H9 (cell line): Measurements from ENCODE around the gene APLN. TPM values are rescaled to one million over a fixed set of nuclear protein-coding genes. Genes with fewer than 3 reads are reported as not detected.

ENCODE experiments used
- DNase-seq: peaks from one replicate; pipeline ENCODE4 v3.0.0-alpha.2; 2017
- H2AFZ ChIP-seq: one replicate; pipeline ENCODE4 v1.6.1; 2013; ENCODE audit warnings: mild to moderate bottlenecking, low read length, control low read depth, moderate library complexity
- H2AK5ac ChIP-seq: 2 replicates; pipeline ENCODE4 v1.6.1; 2013; ENCODE audit warnings: low read length, control low read depth, mixed read lengths; ENCODE audit not compliant: insufficient read length
- H2BK120ac ChIP-seq: one replicate; pipeline ENCODE4 v1.6.1; 2013; ENCODE audit warnings: low read depth, mild to moderate bottlenecking, low read length, control low read depth, inconsistent platforms; ENCODE audit not compliant: poor library complexity, severe bottlenecking
- H2BK12ac ChIP-seq: 2 replicates; pipeline ENCODE4 v1.6.1; 2013; ENCODE audit warnings: low read length, control low read depth, mixed read lengths, low read depth; ENCODE audit not compliant: insufficient read length
- H2BK15ac ChIP-seq: 2 replicates; pipeline ENCODE4 v1.6.1; 2013; ENCODE audit warnings: low read depth, low read length, control low read depth
- H2BK20ac ChIP-seq: one replicate; pipeline ENCODE4 v1.6.1; 2013; ENCODE audit warnings: low read depth, mild to moderate bottlenecking, low read length, control low read depth, inconsistent platforms; ENCODE audit not compliant: poor library complexity, severe bottlenecking
- H2BK5ac ChIP-seq: 2 replicates; pipeline ENCODE4 v1.6.1; 2013; ENCODE audit warnings: low read length, control low read depth, mixed read lengths; ENCODE audit not compliant: insufficient read length
- H3K14ac ChIP-seq: 2 replicates; pipeline ENCODE4 v1.6.1; 2013; ENCODE audit warnings: low read length, control low read depth; ENCODE audit not compliant: insufficient read depth
- H3K18ac ChIP-seq: 2 replicates; pipeline ENCODE4 v1.6.1; 2013; ENCODE audit warnings: low read depth, mild to moderate bottlenecking, mixed read lengths, low read length, control low read depth; ENCODE audit not compliant: insufficient read length
- H3K23ac ChIP-seq: 2 replicates; pipeline ENCODE4 v1.6.1; 2013; ENCODE audit warnings: low read length, control low read depth, mixed read lengths, low read depth; ENCODE audit not compliant: insufficient read length
- H3K23me2 ChIP-seq: 2 replicates; pipeline ENCODE4 v1.6.1; 2013; ENCODE audit warnings: low read depth, mild to moderate bottlenecking, mixed read lengths, low read length, control low read depth; ENCODE audit not compliant: insufficient read length, poor library complexity, severe bottlenecking
- H3K27ac ChIP-seq: 2 replicates; pipeline ENCODE4 v1.5.1; 2013; ENCODE audit warnings: low read length, control low read depth, mixed read lengths, low read depth; ENCODE audit not compliant: insufficient read length
- H3K27me3 ChIP-seq: 2 replicates; pipeline ENCODE4 v1.6.1; 2013; ENCODE audit warnings: low read length, control low read depth, inconsistent platforms; ENCODE audit not compliant: insufficient read depth
- H3K4ac ChIP-seq: 2 replicates; pipeline ENCODE4 v1.6.1; 2013; ENCODE audit warnings: low read depth, mild to moderate bottlenecking, control low read depth, inconsistent platforms, low read length, moderate library complexity
- H3K4me1 ChIP-seq: 2 replicates; pipeline ENCODE4 v1.6.1; 2013; ENCODE audit warnings: low read length, control low read depth, inconsistent platforms; ENCODE audit not compliant: insufficient read depth
- H3K4me2 ChIP-seq: 2 replicates; pipeline ENCODE4 v1.6.1; 2013; ENCODE audit warnings: low read length, control low read depth, mixed read lengths; ENCODE audit not compliant: insufficient read length, insufficient read depth
- H3K56ac ChIP-seq: 2 replicates; pipeline ENCODE4 v1.6.1; 2013; ENCODE audit warnings: low read depth, mild to moderate bottlenecking, mixed read lengths, low read length, control low read depth; ENCODE audit not compliant: insufficient read length
- H3K79me1 ChIP-seq: 2 replicates; pipeline ENCODE4 v1.6.1; 2013; ENCODE audit warnings: low read depth, mild to moderate bottlenecking, moderate library complexity, low read length, control low read depth, inconsistent platforms; ENCODE audit not compliant: insufficient read depth, poor library complexity, severe bottlenecking
- H3K79me2 ChIP-seq: 2 replicates; pipeline ENCODE4 v1.6.1; 2013; ENCODE audit warnings: low read length, control low read depth, inconsistent platforms; ENCODE audit not compliant: insufficient read depth
- H3K9ac ChIP-seq: 2 replicates; pipeline ENCODE4 v1.6.1; 2013; ENCODE audit warnings: low read length, control low read depth, mixed read lengths; ENCODE audit not compliant: insufficient read length; ENCODE audit errors: extremely low read depth
- H3K9me3 ChIP-seq: one replicate; pipeline ENCODE4 v1.6.1; 2013; ENCODE audit warnings: low read depth, low read length, inconsistent platforms; ENCODE audit not compliant: control insufficient read depth
- H3T11ph ChIP-seq: one replicate; pipeline ENCODE4 v1.6.1; 2013; ENCODE audit warnings: mild to moderate bottlenecking, low read length, control low read depth, inconsistent platforms
- H4K20me1 ChIP-seq: one replicate; pipeline ENCODE4 v1.6.1; 2013; ENCODE audit not compliant: control insufficient read depth, insufficient read length, insufficient read depth
- H4K5ac ChIP-seq: 2 replicates; pipeline ENCODE4 v1.6.1; 2013; ENCODE audit warnings: low read depth, mild to moderate bottlenecking, mixed read lengths, low read length, control low read depth; ENCODE audit not compliant: insufficient read length
- H4K8ac ChIP-seq: replicated peaks from 2 replicates; pipeline ENCODE4 v1.6.1; 2013; ENCODE audit warnings: low read length, control low read depth, mixed read lengths, low read depth; ENCODE audit not compliant: insufficient read length
- H4K91ac ChIP-seq: 2 replicates; pipeline ENCODE4 v1.6.1; 2013; ENCODE audit warnings: low read depth, mild to moderate bottlenecking, moderate library complexity, mixed read lengths, low read length, control low read depth; ENCODE audit not compliant: insufficient read length
- H3K27ac Mint-ChIP-seq, 3 experiments: 2 replicates in 2 of 3; 3 replicates in 1 of 3; pipeline ENCODE4 v1.8.0; 2020 to 2021; ENCODE audit warnings: mixed read lengths in 3 of 3, mild to moderate bottlenecking in 1 of 3, moderate library complexity in 1 of 3
- H3K27me3 Mint-ChIP-seq: 2 replicates; pipeline ENCODE4 v1.8.0; 2021; ENCODE audit warnings: low read depth, mild to moderate bottlenecking, moderate library complexity, mixed read lengths
- H3K36me3 Mint-ChIP-seq, 3 experiments: 2 replicates in 2 of 3; 3 replicates in 1 of 3; pipeline ENCODE4 v1.8.0; 2020 to 2021; ENCODE audit warnings: low read depth in 3 of 3, mixed read lengths in 3 of 3; ENCODE audit not compliant: insufficient read depth in 1 of 3
- H3K4me1 Mint-ChIP-seq, 2 experiments: 2 replicates each; pipeline ENCODE4 v1.8.0; 2020; ENCODE audit warnings: mixed read lengths in 2 of 2
- H3K4me3 Mint-ChIP-seq, 2 experiments: 2 replicates in 1 of 2; 3 replicates in 1 of 2; pipeline ENCODE4 v1.8.0; 2020 to 2021; ENCODE audit warnings: mild to moderate bottlenecking in 2 of 2, mixed read lengths in 2 of 2, moderate library complexity in 1 of 2
- H3K9me3 Mint-ChIP-seq, 2 experiments: 2 replicates in 1 of 2; 3 replicates in 1 of 2; pipeline ENCODE4 v1.8.0; 2020; ENCODE audit warnings: mild to moderate bottlenecking in 2 of 2, mixed read lengths in 2 of 2, moderate library complexity in 1 of 2
- CTCF ChIP-seq: fragments of 200-600 bp; sonication (generic); conservative IDR thresholded peaks from 3 replicates; pipeline ENCODE4 v1.8.0; 2021; ENCODE audit warnings: antibody characterized with exemption, mild to moderate bottlenecking
- WGBS: extraction: QIAGEN DNeasy Blood & Tissue Kit; methylation state at CpG from one replicate; pipeline ENCODE4 v1.1.7; 2013; ENCODE audit warnings: missing lambda C conversion rate, low lambda C conversion rate, mixed read lengths; ENCODE audit not compliant: insufficient read length; ENCODE audit errors: extremely low coverage; 5-methylcytosine and 5-hydroxymethylcytosine counted together
- total RNA-seq: library from RNA; stranded (reverse); gene quantifications from 2 replicates; pipeline ENCODE4 v1.2.1, GENCODE V29; 2021

The APLN gene
- total RNA-seq, 1 experiment from 2014 or later, result 0.24 TPM

- no peak overlapping the region for H3K56ac ChIP-seq
- H2AFZ ChIP-seq, result no peak overlapping the region
- no peak overlapping the region for H3K18ac ChIP-seq
- no peak overlapping the region for H3K23ac ChIP-seq
- Mint-ChIP-seq H3K27ac (peak overlapping the region; percentile 15 to 92 (median 85); a peak in 5 of 7 replicates), H3K27me3 (peaks cover 5% of the 10 kb centered on the region), H3K4me1 (peaks cover 16 to 20% of the 10 kb centered on the region in 2 experiments), H3K4me3 (peak overlapping the region in 1 of 2 experiments; percentile 32; a peak in 2 of 5 replicates), H3K9me3 (peaks cover 0 to 42% of the 10 kb centered on the region in 2 experiments; a peak in 3 of 5 replicates), H3K36me3 (peaks cover 0 to 2% (median 0%) of the 10 kb centered on the region in 3 experiments; a peak in 2 of 7 replicates)
- no peak for DNase-seq
- no peak overlapping the region for H4K8ac ChIP-seq
- no CpG with 5 or more reads among the region's 2 CpGs for WGBS
- H2AK5ac ChIP-seq, result no peak overlapping the region
- H3K9me3 ChIP-seq, result peaks cover 6% of the 10 kb centered on the region
- no peak overlapping the region for H3K14ac ChIP-seq
- no peak overlapping the region for H2BK5ac ChIP-seq
- no peaks in the 10 kb centered on the region for H3K27me3 ChIP-seq
- no peak overlapping the region for H3K4ac ChIP-seq
- no peak overlapping the region for H2BK15ac ChIP-seq
- no peaks in the 10 kb centered on the region for H3K23me2 ChIP-seq
- H3K79me2 ChIP-seq, result no peaks in the 10 kb centered on the region
- H3T11ph ChIP-seq, result no peak overlapping the region
- H2BK120ac ChIP-seq, result no peak overlapping the region
- no peak overlapping the region for H4K5ac ChIP-seq
- peak overlapping the region; percentile 51 for H3K4me2 ChIP-seq
- no peak overlapping the region for H4K91ac ChIP-seq
- H4K20me1 ChIP-seq, result no peaks in the 10 kb centered on the region
- peaks cover 3% of the 10 kb centered on the region; the same call in 1 of the 2 replicates for H3K4me1 ChIP-seq
- TF ChIP-seq CTCF, result no peak
- H3K79me1 ChIP-seq, result no peaks in the 10 kb centered on the region
- H2BK20ac ChIP-seq, result no peak overlapping the region
- no peak overlapping the region for H3K27ac ChIP-seq
- H3K9ac ChIP-seq, result no peak overlapping the region
- no peak overlapping the region for H2BK12ac ChIP-seq
Observed at GRCh38 chrX:129686422-129686948, 31.7 kb upstream of the APLN start.
